Neural crest cell (in vitro differentiated cells): Measurements from ENCODE around the gene CHST11. TPM values are rescaled to one million over a fixed set of nuclear protein-coding genes. Genes with fewer than 3 reads are reported as not detected.

Source experiments
- DNase-seq: peaks from one replicate; pipeline ENCODE4 v3.0.0; 2021; ENCODE audit warnings: low read depth, mixed read lengths, low spot score
- H3K27ac Mint-ChIP-seq: one replicate; pipeline ENCODE4 v1.8.0; 2021; ENCODE audit warnings: mild to moderate bottlenecking, mixed read lengths; ENCODE audit not compliant: unreplicated experiment
- H3K27me3 Mint-ChIP-seq: 2 replicates; pipeline ENCODE4 v1.8.0; 2021; ENCODE audit warnings: low read depth, mild to moderate bottlenecking, mixed read lengths
- H3K36me3 Mint-ChIP-seq: 2 replicates; pipeline ENCODE4 v1.8.0; 2021; ENCODE audit warnings: low read depth, mild to moderate bottlenecking, mixed read lengths
- H3K4me1 Mint-ChIP-seq: 2 replicates; pipeline ENCODE4 v1.8.0; 2021; ENCODE audit warnings: mixed read lengths
- H3K4me3 Mint-ChIP-seq: one replicate; pipeline ENCODE4 v1.8.0; 2021; ENCODE audit warnings: mild to moderate bottlenecking, mixed read lengths
- H3K9me3 Mint-ChIP-seq: 2 replicates; pipeline ENCODE4 v1.8.0; 2021; ENCODE audit warnings: mixed read lengths
- CTCF ChIP-seq: fragments of 200-600 bp; sonication (generic); conservative IDR thresholded peaks from 2 replicates; pipeline ENCODE4 v1.5.0; 2021; ENCODE audit warnings: antibody characterized with exemption, mild to moderate bottlenecking
- total RNA-seq: library from RNA; stranded (reverse); gene quantifications from 2 replicates; pipeline ENCODE4 v1.2.1, GENCODE V29; 2021

CHST11 gene
- total RNA-seq, 1 donor from 2014 or later = 10.0 TPM

- Mint-ChIP-seq H3K4me3 (no peak overlapping the region), H3K27ac (no peak overlapping the region), H3K9me3 (no peaks in the 10 kb centered on the region), H3K27me3 (no peaks in the 10 kb centered on the region), H3K36me3 (peaks cover 9% of the 10 kb centered on the region), H3K4me1 (peaks cover 32% of the 10 kb centered on the region)
- no peak for DNase-seq
- TF ChIP-seq CTCF = no peak
Measured at GRCh38 chr12:104752881-104753280, 296.1 kb downstream of the CHST11 start.

GRCh38 chr12:104756901-104757300, 300.2 kb downstream of the CHST11 start:
- no peak overlapping the region for H3K27ac Mint-ChIP-seq
- H3K4me1 Mint-ChIP-seq = peaks cover 20% of the 10 kb centered on the region
- no peak overlapping the region for H3K4me3 Mint-ChIP-seq
- TF ChIP-seq CTCF = no peak
- H3K36me3 Mint-ChIP-seq = peaks cover 12% of the 10 kb centered on the region
- DNase-seq = no peak
- H3K9me3 Mint-ChIP-seq = no peaks in the 10 kb centered on the region
- H3K27me3 Mint-ChIP-seq = no peaks in the 10 kb centered on the region

- no peak overlapping the region for H3K27ac Mint-ChIP-seq
- no peaks in the 10 kb centered on the region for H3K9me3 Mint-ChIP-seq
- peaks cover 18% of the 10 kb centered on the region for H3K4me1 Mint-ChIP-seq
- DNase-seq = no peak
- no peak overlapping the region for H3K4me3 Mint-ChIP-seq
- H3K36me3 Mint-ChIP-seq = peaks cover 16% of the 10 kb centered on the region
- no peaks in the 10 kb centered on the region for H3K27me3 Mint-ChIP-seq
- TF ChIP-seq CTCF = no peak
Measured at GRCh38 chr12:104758771-104759170, 302.0 kb downstream of the CHST11 start.

- H3K4me1 Mint-ChIP-seq = peaks cover 18% of the 10 kb centered on the region
- H3K4me3 Mint-ChIP-seq = no peak overlapping the region
- H3K36me3 Mint-ChIP-seq = peaks cover 16% of the 10 kb centered on the region
- no peaks in the 10 kb centered on the region for H3K27me3 Mint-ChIP-seq
- H3K9me3 Mint-ChIP-seq = no peaks in the 10 kb centered on the region
- TF ChIP-seq CTCF = no peak
- no peak overlapping the region for H3K27ac Mint-ChIP-seq
- DNase-seq = no peak
Measured at GRCh38 chr12:104761091-104761490, 304.3 kb downstream of the CHST11 start.

GRCh38 chr12:104761611-104762010, 304.9 kb downstream of the CHST11 start:
- Mint-ChIP-seq H3K4me1 (peaks cover 18% of the 10 kb centered on the region), H3K27me3 (no peaks in the 10 kb centered on the region), H3K9me3 (no peaks in the 10 kb centered on the region), H3K36me3 (peaks cover 16% of the 10 kb centered on the region), H3K4me3 (no peak overlapping the region), H3K27ac (no peak overlapping the region)
- no peak for TF ChIP-seq CTCF
- no peak for DNase-seq
